Measurements from ENCODE around the gene ELAVL3. TPM values are rescaled to one million over a fixed set of nuclear protein-coding genes. Genes with fewer than 3 reads are reported as not detected.
A peak's percentile ranks its signal among the peaks of the same experiment; 100 is the strongest.

ELAVL3 gene
- polyA plus RNA-seq (38.7 and 68.9 TPM in 2 replicates), polyA minus RNA-seq (127 and 161 TPM in 2 replicates)

GRCh38 chr19:11480715-11481533 is at the start of gene ELAVL3:
Gene ELAVL3 (minus strand): TSS chr19:11481046. CDS start chr19:11480608, 438 bp downstream.
- Histone ChIP-seq H3K27me3 (ENCODE audit: insufficient read depth, low read depth, low read length) (no peaks in the 10 kb centered on the region), H3K9ac (ENCODE audit: low read length) (peak within 1 kb of the TSS; percentile 95), H3K27ac (ENCODE audit: low read length) (peak within 1 kb of the TSS; percentile 79), H4K20me1 (ENCODE audit: insufficient read depth) (no peaks in the 10 kb centered on the region), H3K4me2 (ENCODE audit: low read length) (no peak within 1 kb of the TSS), H3K9me2 (ENCODE audit: insufficient read depth, low read length) (no peaks in the 10 kb centered on the region), H3F3A (ENCODE audit: insufficient read depth, low read length, poor library complexity, severe bottlenecking) (no peaks in the 10 kb centered on the region), H3K36me3 (ENCODE audit: insufficient read depth, low read length) (no peaks in the 10 kb centered on the region), H2AFZ (ENCODE audit: low read depth, low read length) (no peak within 1 kb of the TSS), H3K9me3 (ENCODE audit: low read length) (no peaks in the 10 kb centered on the region), H3K79me2 (replicated peaks; ENCODE audit: insufficient read depth, low read length) (peaks cover 44% of the 10 kb centered on the region), H3K4me3 (ENCODE audit: low read length) (peak within 1 kb of the TSS; percentile 93)
- peak; percentile 81 for TF ChIP-seq TAF1 (IDR thresholded peaks at IDR 0.05; ENCODE audit: low read depth)
- TF ChIP-seq, protein P1, sequence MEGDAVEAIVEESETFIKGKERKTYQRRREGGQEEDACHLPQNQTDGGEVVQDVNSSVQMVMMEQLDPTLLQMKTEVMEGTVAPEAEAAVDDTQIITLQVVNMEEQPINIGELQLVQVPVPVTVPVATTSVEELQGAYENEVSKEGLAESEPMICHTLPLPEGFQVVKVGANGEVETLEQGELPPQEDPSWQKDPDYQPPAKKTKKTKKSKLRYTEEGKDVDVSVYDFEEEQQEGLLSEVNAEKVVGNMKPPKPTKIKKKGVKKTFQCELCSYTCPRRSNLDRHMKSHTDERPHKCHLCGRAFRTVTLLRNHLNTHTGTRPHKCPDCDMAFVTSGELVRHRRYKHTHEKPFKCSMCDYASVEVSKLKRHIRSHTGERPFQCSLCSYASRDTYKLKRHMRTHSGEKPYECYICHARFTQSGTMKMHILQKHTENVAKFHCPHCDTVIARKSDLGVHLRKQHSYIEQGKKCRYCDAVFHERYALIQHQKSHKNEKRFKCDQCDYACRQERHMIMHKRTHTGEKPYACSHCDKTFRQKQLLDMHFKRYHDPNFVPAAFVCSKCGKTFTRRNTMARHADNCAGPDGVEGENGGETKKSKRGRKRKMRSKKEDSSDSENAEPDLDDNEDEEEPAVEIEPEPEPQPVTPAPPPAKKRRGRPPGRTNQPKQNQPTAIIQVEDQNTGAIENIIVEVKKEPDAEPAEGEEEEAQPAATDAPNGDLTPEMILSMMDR (IDR thresholded peaks at IDR 0.05; ENCODE audit: poor library complexity, severe bottlenecking) = peak; percentile 47
- no peak for TF ChIP-seq EZH2 (IDR thresholded peaks at IDR 0.05; ENCODE audit: borderline replicate concordance, insufficient read depth, low read length, poor library complexity, severe bottlenecking)
- TF ChIP-seq SMC3 (conservative IDR thresholded peaks at IDR 0.05; ENCODE audit: poor library complexity) = no peak
- TF ChIP-seq RAD21 (conservative IDR thresholded peaks at IDR 0.05) = no peak
- no peak for TF ChIP-seq MXI1 (conservative IDR thresholded peaks at IDR 0.05; ENCODE audit: poor library complexity, severe bottlenecking)
- TF ChIP-seq, protein P2, sequence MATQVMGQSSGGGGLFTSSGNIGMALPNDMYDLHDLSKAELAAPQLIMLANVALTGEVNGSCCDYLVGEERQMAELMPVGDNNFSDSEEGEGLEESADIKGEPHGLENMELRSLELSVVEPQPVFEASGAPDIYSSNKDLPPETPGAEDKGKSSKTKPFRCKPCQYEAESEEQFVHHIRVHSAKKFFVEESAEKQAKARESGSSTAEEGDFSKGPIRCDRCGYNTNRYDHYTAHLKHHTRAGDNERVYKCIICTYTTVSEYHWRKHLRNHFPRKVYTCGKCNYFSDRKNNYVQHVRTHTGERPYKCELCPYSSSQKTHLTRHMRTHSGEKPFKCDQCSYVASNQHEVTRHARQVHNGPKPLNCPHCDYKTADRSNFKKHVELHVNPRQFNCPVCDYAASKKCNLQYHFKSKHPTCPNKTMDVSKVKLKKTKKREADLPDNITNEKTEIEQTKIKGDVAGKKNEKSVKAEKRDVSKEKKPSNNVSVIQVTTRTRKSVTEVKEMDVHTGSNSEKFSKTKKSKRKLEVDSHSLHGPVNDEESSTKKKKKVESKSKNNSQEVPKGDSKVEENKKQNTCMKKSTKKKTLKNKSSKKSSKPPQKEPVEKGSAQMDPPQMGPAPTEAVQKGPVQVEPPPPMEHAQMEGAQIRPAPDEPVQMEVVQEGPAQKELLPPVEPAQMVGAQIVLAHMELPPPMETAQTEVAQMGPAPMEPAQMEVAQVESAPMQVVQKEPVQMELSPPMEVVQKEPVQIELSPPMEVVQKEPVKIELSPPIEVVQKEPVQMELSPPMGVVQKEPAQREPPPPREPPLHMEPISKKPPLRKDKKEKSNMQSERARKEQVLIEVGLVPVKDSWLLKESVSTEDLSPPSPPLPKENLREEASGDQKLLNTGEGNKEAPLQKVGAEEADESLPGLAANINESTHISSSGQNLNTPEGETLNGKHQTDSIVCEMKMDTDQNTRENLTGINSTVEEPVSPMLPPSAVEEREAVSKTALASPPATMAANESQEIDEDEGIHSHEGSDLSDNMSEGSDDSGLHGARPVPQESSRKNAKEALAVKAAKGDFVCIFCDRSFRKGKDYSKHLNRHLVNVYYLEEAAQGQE (IDR thresholded peaks at IDR 0.05; ENCODE audit: borderline replicate concordance) = peak; percentile 67
- TF ChIP-seq EP300 (conservative IDR thresholded peaks at IDR 0.05; ENCODE audit: poor library complexity, severe bottlenecking) = no peak
- peak; percentile 94 for TF ChIP-seq POLR2AphosphoS5 (IDR thresholded peaks at IDR 0.05)

GRCh38 chr19:11530432-11530831 is 49.6 kb upstream of the ELAVL3 start:
- Histone ChIP-seq H3K36me3 (ENCODE audit: insufficient read depth, low read length) (no peaks in the 10 kb centered on the region), H4K20me1 (ENCODE audit: insufficient read depth) (no peaks in the 10 kb centered on the region), H3K9ac (ENCODE audit: low read length) (no peak overlapping the region), H3K27me3 (ENCODE audit: insufficient read depth, low read depth, low read length) (no peaks in the 10 kb centered on the region), H3K79me2 (replicated peaks; ENCODE audit: insufficient read depth, low read length) (peaks cover 16% of the 10 kb centered on the region), H3F3A (ENCODE audit: insufficient read depth, low read length, poor library complexity, severe bottlenecking) (no peaks in the 10 kb centered on the region), H2AFZ (ENCODE audit: low read depth, low read length) (no peak overlapping the region), H3K4me2 (ENCODE audit: low read length) (no peak overlapping the region), H3K4me3 (ENCODE audit: low read length) (no peak overlapping the region), H3K27ac (ENCODE audit: low read length) (no peak overlapping the region), H3K9me3 (ENCODE audit: low read length) (no peaks in the 10 kb centered on the region), H3K9me2 (ENCODE audit: insufficient read depth, low read length) (no peaks in the 10 kb centered on the region)
- no peak for TF ChIP-seq TAF1 (IDR thresholded peaks at IDR 0.05; ENCODE audit: low read depth)
- no peak for TF ChIP-seq EP300 (conservative IDR thresholded peaks at IDR 0.05; ENCODE audit: poor library complexity, severe bottlenecking)
- TF ChIP-seq RAD21 (conservative IDR thresholded peaks at IDR 0.05) = peak; percentile 44
- TF ChIP-seq POLR2AphosphoS5 (IDR thresholded peaks at IDR 0.05) = peak; percentile 35
- TF ChIP-seq, protein P2 (IDR thresholded peaks at IDR 0.05; ENCODE audit: borderline replicate concordance) = no peak
- no peak for TF ChIP-seq EZH2 (IDR thresholded peaks at IDR 0.05; ENCODE audit: borderline replicate concordance, insufficient read depth, low read length, poor library complexity, severe bottlenecking)
- TF ChIP-seq MXI1 (conservative IDR thresholded peaks at IDR 0.05; ENCODE audit: poor library complexity, severe bottlenecking) = peak; percentile 62
- TF ChIP-seq, protein P1 (IDR thresholded peaks at IDR 0.05; ENCODE audit: poor library complexity, severe bottlenecking) = peak; percentile 63
- TF ChIP-seq SMC3 (conservative IDR thresholded peaks at IDR 0.05; ENCODE audit: poor library complexity) = peak; percentile 61
